Measurements from ENCODE around the gene EIF4E3.

GRCh38 chr3:71734881-71735280 is 9.7 kb upstream of the EIF4E3 start:
- TF ChIP-seq CTCF (IDR thresholded peaks at IDR 0.05) (no peak), POLR2A (IDR thresholded peaks at IDR 0.05) (no peak)

All from body of pancreas (tissue), 4 donors.